HG03045 (cell line): ENCODE measurements around the gene POLR3H.

Experiments used
- ATAC-seq: cut with Tn5 transposase; IDR thresholded peaks from one replicate; pipeline ENCODE4 v1.9.1; 2021; ENCODE audit warnings: mild to moderate bottlenecking, moderate library complexity; ENCODE audit not compliant: unreplicated experiment

The POLR3H gene

DNA sequence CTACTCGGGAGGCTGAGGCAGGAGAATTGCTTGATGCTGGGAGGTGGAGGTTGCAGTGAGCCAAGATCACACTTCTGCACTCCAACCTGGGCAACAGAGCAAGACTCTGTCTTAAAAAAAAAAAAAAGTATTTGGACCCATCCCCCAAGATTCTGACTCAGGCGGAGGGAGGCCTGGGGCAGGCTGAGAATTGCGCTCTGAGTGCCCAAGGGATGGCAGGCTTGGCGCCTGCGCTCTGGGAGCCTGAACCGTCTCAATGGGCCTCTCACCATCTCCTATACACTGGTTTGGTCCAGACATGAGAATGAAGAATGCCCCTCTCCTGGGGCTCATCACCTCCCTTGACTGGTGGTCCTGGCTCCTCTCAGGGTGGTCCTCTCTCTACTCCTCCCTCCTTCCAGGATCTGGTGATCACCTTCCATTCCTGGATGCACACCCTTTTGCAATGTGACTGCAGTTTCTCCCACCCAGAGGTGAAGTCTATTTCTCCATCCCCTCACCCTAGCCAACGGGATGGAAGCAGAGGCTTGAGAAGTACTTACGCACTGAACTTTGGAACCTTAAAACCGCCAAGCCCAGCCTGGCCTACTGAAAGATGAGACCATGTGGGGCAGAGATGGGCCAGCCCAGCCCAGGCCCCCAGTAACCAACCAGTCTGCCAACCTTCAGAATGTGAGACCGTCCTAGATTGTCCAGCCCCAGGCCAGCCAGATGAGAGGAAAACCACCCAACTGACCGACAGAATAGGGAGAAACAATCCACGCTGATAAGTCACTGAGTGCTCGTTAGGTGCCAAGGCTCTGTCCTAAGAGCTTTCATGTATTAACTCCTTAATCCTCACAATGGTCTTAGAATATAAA lies 4.9 kb downstream of the POLR3H start:
- no peak for ATAC-seq

DNA sequence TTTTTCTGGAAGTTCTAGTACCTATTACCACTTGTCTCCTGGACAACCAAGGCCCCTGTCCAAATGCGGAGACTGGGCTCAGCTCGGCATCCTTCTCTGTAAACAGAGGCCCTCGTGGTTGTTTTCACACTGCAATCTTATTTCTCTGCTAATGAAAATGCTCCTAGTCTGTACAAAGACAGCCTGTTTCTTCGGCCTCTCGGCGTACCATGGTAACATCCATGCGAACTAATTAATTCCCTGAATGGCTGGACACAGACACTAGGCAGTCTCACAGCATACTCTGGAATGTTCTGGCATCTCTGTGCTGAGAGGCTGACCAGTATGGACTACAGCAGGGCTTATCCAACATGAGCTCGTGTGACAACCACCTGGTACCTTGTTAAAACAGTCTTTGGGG lies 5.7 kb downstream of the POLR3H start:
- ATAC-seq, result no peak

DNA sequence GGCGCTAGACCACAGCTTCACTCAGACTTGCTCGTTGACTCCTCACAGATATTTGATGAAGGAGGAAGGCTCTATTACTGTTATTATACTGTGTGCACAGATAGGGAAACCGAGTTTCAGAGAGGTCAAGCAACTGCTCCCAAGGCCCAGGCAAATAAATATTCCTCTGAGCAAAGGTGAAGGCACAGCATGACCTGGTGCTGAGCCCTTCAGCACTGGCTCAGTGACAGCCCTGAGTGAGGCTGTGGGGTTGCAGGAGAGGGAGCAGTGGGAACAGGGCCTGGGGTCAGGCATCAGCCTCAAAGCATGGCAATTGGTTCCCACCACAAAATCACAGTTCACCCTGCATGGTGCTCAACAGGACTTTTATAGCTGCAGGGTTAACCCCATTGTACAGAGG lies 7.1 kb downstream of the POLR3H start:
- no peak for ATAC-seq

DNA sequence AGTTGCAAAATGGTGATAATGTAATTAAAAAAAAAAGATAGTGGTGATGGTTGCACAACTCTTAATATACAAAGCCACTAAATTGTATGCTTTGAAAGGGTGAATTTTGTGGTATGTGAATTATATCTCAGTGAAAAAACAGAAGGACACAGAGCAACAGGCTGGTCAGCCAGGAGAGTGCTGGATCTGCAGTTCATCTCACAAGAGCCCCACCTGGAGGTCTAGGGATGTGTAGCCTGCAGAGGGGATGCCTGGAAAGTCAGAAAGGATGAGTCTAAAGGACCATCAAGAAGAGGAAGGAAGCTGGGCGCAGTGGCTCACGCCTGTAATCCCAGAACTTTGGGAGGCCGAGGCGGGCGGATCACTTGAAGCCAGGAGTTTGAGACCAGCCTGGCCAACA lies 9.0 kb downstream of the POLR3H start:
- ATAC-seq, result no peak

DNA sequence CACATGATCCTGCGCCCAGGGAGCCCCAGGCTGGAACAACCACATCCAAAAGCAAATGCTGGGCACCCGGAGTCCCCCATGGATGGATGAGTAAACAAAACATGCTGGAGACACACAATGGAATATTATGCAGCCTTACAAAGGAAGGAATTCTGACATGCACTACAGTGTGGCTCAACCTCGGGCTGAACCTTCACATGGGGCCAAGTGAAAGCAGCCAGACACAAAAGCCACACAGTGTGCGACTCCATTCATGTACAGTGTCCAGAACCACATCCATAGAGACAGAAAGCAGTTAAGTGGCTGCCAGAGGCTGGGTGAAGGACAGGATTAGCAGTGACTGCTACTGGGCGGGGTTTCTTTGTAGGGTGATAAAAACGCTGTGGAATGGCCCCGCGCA lies 10.1 kb downstream of the POLR3H start:
- no peak for ATAC-seq

DNA sequence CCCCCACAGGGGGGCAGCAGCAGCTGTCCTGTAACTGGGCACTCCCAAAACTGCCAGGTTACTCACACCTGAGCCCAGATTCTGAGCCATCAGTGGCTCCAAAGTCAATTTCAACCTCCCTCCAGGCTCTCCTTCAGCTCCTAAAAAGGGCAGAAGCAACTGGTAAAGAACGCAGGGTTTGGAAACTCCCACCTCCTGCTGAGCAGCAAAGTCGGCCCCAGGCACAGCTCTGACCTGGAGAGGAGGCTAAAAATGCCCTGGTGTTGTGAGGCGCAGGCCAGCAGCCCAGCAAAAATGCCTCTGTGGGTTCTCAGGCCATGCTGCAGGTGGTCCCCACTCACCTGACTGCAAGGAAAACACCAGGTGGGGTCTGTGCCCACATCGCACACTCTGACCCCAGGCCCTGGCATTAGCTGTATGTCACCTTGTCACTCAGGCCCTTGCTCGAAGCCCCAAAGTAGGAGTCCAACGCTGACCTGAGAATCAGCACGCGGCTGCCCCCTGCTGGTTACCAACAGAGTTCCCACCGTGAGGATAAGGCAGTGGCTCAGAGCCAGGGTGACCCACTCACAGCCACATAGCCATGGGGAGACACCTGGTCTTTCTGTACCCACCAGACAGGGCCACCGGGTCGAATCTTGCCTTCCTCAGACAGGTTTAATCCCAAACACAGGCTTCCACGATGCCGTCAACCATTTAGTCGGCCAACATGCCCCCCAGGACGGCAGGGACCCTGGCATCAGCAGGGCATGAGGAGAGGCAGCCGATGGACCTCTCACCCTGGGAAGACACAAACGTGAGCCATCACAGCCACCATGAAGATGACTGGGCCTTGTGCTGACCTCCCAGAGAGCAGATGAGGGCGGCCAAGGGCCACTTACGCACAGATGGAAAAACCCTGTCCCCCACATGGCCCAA lies 11.1 kb downstream of the POLR3H start:
- ATAC-seq, result no peak

DNA sequence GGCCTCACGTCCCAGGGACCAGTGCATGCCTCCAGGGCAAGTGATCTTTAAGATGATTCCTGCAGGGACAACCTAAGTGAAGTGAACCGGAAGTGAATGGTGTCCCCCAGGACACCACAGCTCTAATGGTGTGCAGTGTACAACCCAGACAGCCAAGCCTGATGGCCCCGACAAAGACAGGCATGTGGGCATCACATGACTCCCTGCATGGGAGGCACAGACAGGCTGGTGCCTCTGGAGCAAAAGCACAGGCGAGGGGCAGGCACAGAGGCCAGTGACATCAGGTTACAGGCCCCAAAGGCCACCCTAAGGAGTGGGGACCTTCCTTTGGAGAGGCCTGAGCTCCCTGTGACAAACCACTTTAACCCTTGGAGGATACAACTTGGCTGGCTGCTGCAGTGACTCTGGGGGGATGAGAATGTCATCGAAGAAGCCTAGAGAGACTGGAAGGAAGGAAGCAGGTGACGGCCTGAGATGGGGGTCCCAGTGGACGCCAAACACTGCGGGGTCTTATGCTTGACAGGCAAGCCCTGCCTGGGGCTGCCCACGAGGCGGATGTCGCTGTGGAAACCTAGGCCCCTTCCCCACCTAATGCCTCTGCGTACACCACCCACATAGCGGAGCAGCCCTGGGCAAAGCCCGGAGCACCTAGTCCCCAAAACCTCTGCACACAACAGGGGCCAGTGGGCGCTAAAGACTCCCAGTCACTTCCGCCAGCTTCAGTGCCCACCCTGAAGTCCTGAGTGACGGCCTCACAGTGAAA lies 12.4 kb downstream of the POLR3H start:
- ATAC-seq, result no peak

DNA sequence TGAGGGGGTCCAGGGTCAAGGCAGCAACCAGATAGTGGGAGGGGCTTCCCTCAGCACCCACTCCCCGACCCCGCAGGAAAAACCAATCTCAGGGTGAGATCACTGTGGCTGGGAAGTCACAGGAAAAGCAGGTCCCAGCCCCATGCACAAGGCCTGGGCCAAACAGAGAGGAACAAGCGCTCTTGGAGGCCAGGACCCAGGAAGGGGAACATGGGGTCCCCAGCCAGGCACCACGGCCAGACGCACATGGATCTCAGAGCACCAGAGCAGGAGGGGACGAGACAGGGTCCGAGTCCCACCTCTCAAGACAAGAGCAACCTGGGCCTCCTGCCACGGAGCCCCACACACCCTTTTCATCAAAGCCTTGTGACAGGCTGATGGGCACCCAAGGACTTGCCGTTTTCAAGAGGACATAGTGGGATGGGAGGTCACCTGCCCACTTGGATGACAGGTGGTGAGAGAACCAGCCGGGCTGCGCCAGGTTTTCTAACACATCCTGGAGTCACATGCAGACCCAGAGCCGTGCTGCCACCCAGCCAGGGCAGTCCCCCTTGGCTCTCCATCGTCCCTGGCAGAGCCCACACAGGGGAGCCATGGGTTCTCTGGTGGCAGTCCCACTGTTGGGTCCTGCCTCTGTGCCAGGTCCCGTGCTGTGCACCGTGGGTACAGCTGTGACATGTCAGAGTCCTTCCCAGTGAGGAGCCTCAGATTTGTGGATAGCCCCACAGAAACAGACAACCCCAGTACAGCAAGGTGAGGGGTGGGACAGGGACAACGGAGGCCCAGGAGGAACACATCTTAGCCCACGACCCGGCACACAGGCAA lies 13.2 kb downstream of the POLR3H start:
- no peak for ATAC-seq

DNA sequence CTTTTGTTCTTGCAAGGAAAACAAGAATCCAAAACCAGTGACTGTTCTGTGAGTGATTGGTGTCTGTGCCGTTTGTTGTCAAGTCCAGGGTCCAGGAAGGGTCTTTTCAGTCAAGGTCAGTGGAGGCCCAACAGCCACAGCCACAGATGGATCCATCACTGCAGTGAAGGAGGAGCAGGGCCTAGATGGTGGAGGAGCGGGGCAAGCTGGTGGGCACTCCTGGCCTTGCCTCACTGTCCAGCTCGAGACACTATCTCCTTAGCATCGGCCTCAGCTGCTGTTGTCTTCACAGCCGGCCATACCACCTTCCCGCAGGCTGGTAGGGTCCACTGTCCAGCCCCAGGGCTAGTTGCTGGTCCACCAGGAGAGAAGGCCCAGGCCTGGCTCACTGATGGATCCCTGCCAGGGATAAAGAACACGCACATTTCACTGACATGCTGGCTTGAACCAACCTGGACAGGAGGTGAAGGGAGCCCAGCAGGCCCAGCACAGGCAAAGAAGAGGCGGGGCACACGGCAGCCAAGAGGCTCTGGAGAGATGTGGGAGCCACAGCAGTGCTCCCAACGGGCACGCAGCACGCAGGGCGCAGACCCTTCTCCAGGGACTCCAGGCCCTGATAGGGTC lies 15.2 kb downstream of the POLR3H start:
- ATAC-seq, result no peak

DNA sequence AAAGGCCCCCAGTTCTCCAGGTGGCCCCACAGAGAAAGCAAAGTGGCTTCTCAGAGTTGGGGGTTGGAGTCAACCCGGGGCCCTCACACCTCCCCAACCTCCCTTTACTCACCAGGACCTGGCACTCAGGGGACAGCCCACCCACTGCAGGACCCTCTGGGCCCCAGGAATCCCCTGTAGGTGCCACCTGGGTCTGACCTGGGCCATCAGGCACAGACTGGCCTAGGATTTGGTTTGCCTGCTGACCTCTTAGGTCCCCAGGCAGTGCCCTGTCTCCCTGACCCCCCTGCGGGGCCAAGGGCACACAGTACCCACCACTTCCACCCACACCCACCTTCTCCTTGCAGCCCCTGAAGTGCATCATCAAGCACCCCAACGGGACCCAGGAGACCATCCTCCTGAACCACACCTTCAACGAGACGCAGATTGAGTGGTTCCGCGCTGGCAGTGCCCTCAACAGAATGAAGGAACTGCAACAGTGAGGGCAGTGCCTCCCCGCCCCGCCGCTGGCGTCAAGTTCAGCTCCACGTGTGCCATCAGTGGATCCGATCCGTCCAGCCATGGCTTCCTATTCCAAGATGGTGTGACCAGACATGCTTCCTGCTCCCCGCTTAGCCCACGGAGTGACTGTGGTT lies 16.0 kb downstream of the POLR3H start:
- no peak for ATAC-seq

DNA sequence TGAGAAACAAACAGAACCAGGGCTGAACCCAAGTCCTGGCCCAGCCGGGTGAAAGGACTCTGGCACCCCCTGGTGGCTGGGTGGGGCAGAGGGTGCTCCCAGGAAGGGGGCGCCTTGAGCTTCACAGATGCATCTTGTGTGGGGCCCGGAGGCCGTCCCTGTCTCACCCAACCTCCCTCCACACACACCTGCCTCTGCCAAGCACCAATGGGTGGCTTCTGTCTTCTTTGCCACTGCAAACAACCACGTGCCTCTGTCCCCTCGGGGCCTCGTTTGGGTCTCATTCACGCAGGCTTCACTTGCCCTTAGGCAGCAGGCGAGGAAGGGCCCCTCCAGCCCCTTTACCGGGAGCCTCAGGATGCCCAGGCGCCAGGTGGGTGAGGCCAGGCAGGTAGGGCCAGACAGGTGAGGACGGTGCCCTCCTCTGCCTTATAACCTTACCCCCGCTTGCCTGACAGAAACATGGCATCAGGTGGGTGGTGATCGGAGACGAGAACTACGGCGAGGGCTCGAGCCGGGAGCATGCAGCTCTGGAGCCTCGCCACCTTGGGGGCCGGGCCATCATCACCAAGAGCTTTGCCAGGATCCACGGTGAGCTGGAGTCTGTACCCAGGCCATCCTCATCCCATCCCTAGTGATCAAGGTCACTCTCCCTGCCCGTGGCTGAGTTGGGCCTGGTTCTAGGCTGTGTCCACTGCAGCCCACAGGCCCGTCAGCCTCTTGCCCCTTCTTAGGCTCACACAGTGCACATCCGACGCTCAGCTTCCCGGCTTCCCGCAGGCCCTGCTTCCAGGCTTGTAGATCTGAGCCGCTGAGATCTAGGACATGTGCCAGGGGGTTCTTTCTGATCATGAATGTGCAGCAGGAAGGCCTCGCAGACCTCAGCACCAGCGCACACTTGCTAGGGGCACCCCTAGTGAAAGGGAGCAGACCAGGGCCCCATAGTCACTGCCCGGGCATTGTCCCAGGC lies 17.2 kb downstream of the POLR3H start:
- ATAC-seq, result no peak

DNA sequence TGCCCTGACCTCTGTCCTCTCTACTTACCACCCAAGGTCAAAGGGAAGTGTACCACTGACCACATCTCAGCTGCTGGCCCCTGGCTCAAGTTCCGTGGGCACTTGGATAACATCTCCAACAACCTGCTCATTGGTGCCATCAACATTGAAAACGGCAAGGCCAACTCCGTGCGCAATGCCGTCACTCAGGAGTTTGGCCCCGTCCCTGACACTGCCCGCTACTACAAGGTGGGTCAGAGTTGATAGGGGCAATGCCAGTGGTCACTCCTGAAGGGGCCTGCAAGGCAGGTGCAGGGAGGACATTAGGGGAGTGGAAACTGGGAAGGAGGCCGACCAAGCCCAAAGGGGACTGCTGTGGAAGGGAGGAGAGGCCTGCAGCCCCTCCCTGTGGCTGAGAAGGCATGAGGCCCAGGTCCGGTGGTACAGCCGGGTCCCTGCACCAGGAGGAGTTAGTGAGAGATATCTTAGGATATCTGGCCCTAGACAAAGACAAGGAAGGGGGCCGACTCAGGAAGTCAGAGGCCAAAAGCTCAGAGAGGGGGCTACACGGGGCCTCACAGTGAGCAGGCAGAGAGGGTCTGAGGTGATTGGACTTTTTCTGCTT lies 17.9 kb downstream of the POLR3H start:
- no peak for ATAC-seq

DNA sequence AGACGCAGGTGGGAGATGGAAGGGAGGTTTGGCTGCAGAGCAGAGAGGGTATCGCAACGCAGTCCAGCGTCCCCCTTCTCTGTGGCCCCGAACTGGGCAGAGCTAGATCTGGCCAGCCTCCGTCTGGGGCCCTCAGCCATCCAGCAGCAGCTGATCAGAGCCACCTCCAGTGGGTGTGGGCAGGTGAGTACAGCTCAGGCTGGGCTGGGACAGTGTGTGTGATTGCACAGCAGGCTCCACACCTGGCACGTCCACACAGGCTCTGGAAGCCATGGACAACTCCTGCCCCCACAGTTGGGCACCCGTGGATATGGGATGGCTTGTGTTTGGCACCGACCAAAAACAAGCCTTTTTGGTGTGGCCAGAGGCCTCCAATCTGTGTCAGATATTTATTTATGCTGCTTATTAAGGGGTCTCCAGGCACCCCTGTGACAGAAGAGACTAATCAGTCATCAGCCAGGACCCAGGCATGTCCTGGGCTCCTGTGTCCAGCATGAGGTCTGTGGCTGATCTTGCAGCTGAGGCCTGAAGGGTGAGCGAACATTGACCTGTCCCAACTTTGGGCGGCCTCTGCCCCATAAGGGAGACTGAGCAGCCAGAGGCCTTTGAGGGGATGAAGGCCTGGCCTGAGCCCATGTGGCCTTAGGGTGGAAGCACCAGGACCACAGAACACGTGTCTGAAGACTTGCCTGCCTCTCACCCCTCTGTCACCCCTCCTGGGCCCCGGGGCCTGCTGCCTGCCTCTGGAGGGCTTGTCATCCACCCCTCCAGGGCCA lies 18.6 kb downstream of the POLR3H start:
- ATAC-seq, result no peak

DNA sequence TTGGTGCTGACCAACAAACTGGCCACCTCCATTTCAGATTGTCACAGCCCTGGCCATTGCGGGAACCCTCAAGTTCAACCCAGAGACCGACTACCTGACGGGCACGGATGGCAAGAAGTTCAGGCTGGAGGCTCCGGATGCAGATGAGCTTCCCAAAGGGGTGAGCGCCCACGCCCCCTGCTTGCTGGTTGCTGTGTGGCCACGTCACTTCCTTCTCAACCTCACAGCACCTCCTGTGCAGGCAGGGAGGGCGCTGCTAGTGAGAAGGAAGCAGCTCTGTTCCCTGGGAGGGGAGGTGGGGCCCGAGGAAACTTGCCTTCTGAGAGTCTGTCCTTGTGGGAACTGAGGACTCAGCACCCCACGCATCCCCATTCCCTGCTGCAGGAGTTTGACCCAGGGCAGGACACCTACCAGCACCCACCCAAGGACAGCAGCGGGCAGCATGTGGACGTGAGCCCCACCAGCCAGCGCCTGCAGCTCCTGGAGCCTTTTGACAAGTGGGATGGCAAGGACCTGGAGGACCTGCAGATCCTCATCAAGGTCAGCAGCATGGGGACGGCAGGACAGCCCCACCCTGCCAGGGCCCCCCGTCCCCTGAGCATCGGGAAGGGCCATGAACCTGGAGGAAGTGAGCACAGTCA lies 19.3 kb downstream of the POLR3H start:
- ATAC-seq, result no peak

DNA sequence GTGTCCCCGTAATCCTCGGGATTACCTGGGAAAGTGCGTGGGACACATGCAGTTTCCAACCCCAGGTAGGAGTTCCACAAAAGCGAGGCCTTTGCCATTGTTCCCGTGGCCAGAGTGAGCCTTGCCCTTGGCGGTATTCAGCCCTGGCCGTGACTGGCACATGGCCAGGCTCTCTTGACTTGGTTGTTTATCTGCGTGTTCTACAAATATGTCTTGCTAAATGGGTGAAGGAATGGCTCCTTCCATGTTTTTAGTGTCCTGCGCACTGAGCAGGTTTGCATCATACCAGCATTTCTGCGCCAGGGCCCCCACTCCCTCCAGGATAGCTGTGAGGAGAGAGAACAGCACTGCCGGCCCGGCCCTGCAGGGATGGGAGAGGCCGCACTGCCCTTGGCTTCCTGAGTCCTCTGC lies 20.0 kb downstream of the POLR3H start:
- ATAC-seq, result no peak

DNA sequence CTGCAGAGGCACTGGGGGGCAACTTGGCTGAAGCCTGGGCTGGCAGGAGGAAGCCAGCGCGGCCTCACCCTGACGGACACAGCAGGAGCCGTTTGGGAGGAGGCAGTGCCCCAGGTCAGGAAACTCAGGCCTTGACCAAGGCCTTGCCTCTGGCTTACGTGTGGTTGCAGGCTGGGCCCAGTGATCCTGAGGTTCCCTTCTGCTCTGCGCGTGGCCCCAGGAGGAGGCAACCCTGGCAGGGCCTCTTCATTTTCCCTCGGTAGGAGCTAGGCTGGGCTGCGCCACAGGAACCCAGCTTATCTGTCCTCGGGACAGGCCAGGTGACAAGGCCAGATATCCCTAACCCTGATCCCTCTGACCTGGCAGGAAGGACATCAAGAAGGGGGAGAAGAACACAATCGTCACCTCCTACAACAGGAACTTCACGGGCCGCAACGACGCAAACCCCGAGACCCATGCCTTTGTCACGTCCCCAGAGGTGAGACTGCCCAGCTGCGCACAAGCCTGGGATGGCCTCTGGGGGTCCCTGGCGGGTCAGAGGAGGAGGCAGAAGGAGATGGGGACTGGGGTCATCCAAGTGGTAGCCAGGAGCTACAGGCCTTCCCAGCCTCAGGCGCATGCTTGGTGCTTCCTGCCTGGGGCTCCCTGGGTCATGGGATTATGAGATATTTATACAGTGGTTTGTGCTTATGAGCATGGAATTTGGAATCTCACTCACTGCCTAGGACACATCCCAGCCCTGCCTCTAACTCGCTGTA lies 20.6 kb downstream of the POLR3H start:
- no peak for ATAC-seq
